CD14-positive monocyte (primary cell): ENCODE results near the gene RACK1. TPM values are rescaled to one million over a fixed set of nuclear protein-coding genes. Genes with fewer than 3 reads are reported as not detected.

Source experiments
- DNase-seq, 3 donors: peaks; one replicate each; pipeline ENCODE4 v3.0.0-alpha.2; 2011 to 2022
- H2AFZ ChIP-seq: 2 replicates; pipeline ENCODE4 v1.6.0; 2012; ENCODE audit warnings: mild to moderate bottlenecking, low read depth, low read length, inconsistent platforms; ENCODE audit not compliant: insufficient read depth, poor library complexity, severe bottlenecking
- H3K27ac ChIP-seq, 2 donors: 1 replicate in 1 of 2; 2 replicates in 1 of 2; pipeline ENCODE4 v1.5.1; 2012 to 2013; ENCODE audit warnings: low read length in 2 of 2, control low read depth in 1 of 2, inconsistent platforms in 1 of 2, low read depth in 1 of 2, mild to moderate bottlenecking in 1 of 2
- H3K27me3 ChIP-seq, 2 donors: one replicate each; pipeline versions ENCODE4 v1.6.0 to v1.6.1; 2011 to 2013; ENCODE audit warnings: low read length in 2 of 2; ENCODE audit not compliant: control insufficient read depth in 2 of 2, insufficient read depth in 2 of 2
- H3K36me3 ChIP-seq, 2 donors: replicated peaks in 1 of 2; 1 replicate in 1 of 2; 2 replicates in 1 of 2; pipeline versions ENCODE4 v1.5.1 to v1.6.1; 2012 to 2013; ENCODE audit warnings: low read length in 2 of 2, control low read depth in 1 of 2, inconsistent platforms in 1 of 2, mild to moderate bottlenecking in 1 of 2; ENCODE audit not compliant: insufficient read depth in 2 of 2, control insufficient read depth in 1 of 2
- H3K4me1 ChIP-seq, 2 donors: 1 replicate in 1 of 2; 2 replicates in 1 of 2; pipeline versions ENCODE4 v1.5.1 to v1.6.1; 2012 to 2013; ENCODE audit warnings: low read length in 2 of 2, control low read depth in 1 of 2, inconsistent platforms in 1 of 2, mild to moderate bottlenecking in 1 of 2, moderate library complexity in 1 of 2; ENCODE audit not compliant: insufficient read depth in 2 of 2, control insufficient read depth in 1 of 2
- H3K4me2 ChIP-seq: replicated peaks from 2 replicates; pipeline ENCODE3; 2012; ENCODE audit warnings: low read length, moderate library complexity, mild to moderate bottlenecking; ENCODE audit not compliant: poor library complexity, severe bottlenecking; ENCODE audit errors: extremely low read depth
- H3K4me3 ChIP-seq, 3 experiments: fragments of 200-600 bp in 1 of 3; sonication (generic) in 1 of 3; replicated peaks in 1 of 3; 1 replicate in 2 of 3; 2 replicates in 1 of 3; pipeline ENCODE4 v1.5.1; 2011 to 2013; ENCODE audit warnings: low read length in 3 of 3, mild to moderate bottlenecking in 3 of 3, control low read depth in 2 of 3, low read depth in 2 of 3, inconsistent platforms in 1 of 3, moderate library complexity in 1 of 3
- H3K79me2 ChIP-seq: 2 replicates; pipeline ENCODE4 v1.6.0; 2012; ENCODE audit warnings: mild to moderate bottlenecking, control low read depth, inconsistent platforms, low read length, moderate library complexity; ENCODE audit not compliant: insufficient read depth
- H3K9ac ChIP-seq: 2 replicates; pipeline ENCODE4 v1.6.0; 2017; ENCODE audit warnings: low read length, mild to moderate bottlenecking; ENCODE audit not compliant: insufficient read depth, poor library complexity, severe bottlenecking
- H3K9me3 ChIP-seq, 2 donors: replicated peaks in 1 of 2; 1 replicate in 1 of 2; 2 replicates in 1 of 2; pipeline versions ENCODE4 v1.5.1 to v1.6.1; 2012 to 2013; ENCODE audit warnings: low read length in 2 of 2, control low read depth in 1 of 2; ENCODE audit not compliant: control insufficient read depth in 1 of 2, insufficient read depth in 1 of 2
- H4K20me1 ChIP-seq: 2 replicates; pipeline ENCODE4 v1.6.0; 2012; ENCODE audit warnings: mild to moderate bottlenecking, low read length, control low read depth, moderate library complexity; ENCODE audit not compliant: insufficient read depth
- H3K27ac Mint-ChIP-seq, 7 donors: one replicate each; pipeline ENCODE4 v1.8.0; 2020; ENCODE audit warnings: mild to moderate bottlenecking in 7 of 7, mixed read lengths in 7 of 7, moderate library complexity in 6 of 7, inconsistent platforms in 2 of 7
- H3K27me3 Mint-ChIP-seq, 3 donors: one replicate each; pipeline ENCODE4 v1.8.0; 2021 to 2022; ENCODE audit warnings: low read depth in 3 of 3, mild to moderate bottlenecking in 3 of 3, mixed read lengths in 3 of 3, moderate library complexity in 3 of 3, inconsistent platforms in 1 of 3
- H3K36me3 Mint-ChIP-seq, 2 donors: one replicate each; pipeline ENCODE4 v1.8.0; 2020; ENCODE audit warnings: mixed read lengths in 2 of 2, inconsistent platforms in 1 of 2, mild to moderate bottlenecking in 1 of 2
- H3K4me1 Mint-ChIP-seq: one replicate; pipeline ENCODE4 v1.8.0; 2020; ENCODE audit warnings: mild to moderate bottlenecking, mixed read lengths
- H3K4me3 Mint-ChIP-seq, 2 donors: one replicate each; pipeline ENCODE4 v1.8.0; 2020; ENCODE audit warnings: mild to moderate bottlenecking in 2 of 2, mixed read lengths in 2 of 2, moderate library complexity in 1 of 2
- H3K9me3 Mint-ChIP-seq, 7 donors: one replicate each; pipeline ENCODE4 v1.8.0; 2020 to 2022; ENCODE audit warnings: mixed read lengths in 7 of 7, mild to moderate bottlenecking in 6 of 7, moderate library complexity in 6 of 7, inconsistent platforms in 2 of 7
- CTCF ChIP-seq: fragments of 200-600 bp; IDR thresholded peaks from one replicate; pipeline ENCODE4 v1.8.0; 2022; ENCODE audit warnings: antibody characterized with exemption, mild to moderate bottlenecking
- WGBS: methylation state at CpG from one replicate; pipeline ENCODE4 v1.1.5; 2013; ENCODE audit warnings: missing lambda C conversion rate; ENCODE audit not compliant: insufficient coverage; 5-methylcytosine and 5-hydroxymethylcytosine counted together
- intact Hi-C, 2 donors: fragments of 100-400 bp; cut with micrococcal nuclease; formaldehyde crosslinking; loops; one replicate each; pipeline versions ENCODE4 v1.15.0 to v1.15.1; 2023
- polyA plus RNA-seq, 3 donors: library from polyadenylated mRNA; depleted of rRNA in 1 of 3; unstranded in 2 of 3; stranded (reverse) in 1 of 3; fragments of 300-500 nt in 2 of 3; fragments of >200 nt in 1 of 3; fragmentation: Illumina TruSeq in 2 of 3; gene quantifications; 1 replicate in 2 of 3; 2 replicates in 1 of 3; pipeline ENCODE4 v1.2.3, GENCODE V29; 2012 to 2021

RACK1 gene
- polyA plus RNA-seq, 3 donors = 1,150 to 2,356 (median 1,195) TPM

DNA sequence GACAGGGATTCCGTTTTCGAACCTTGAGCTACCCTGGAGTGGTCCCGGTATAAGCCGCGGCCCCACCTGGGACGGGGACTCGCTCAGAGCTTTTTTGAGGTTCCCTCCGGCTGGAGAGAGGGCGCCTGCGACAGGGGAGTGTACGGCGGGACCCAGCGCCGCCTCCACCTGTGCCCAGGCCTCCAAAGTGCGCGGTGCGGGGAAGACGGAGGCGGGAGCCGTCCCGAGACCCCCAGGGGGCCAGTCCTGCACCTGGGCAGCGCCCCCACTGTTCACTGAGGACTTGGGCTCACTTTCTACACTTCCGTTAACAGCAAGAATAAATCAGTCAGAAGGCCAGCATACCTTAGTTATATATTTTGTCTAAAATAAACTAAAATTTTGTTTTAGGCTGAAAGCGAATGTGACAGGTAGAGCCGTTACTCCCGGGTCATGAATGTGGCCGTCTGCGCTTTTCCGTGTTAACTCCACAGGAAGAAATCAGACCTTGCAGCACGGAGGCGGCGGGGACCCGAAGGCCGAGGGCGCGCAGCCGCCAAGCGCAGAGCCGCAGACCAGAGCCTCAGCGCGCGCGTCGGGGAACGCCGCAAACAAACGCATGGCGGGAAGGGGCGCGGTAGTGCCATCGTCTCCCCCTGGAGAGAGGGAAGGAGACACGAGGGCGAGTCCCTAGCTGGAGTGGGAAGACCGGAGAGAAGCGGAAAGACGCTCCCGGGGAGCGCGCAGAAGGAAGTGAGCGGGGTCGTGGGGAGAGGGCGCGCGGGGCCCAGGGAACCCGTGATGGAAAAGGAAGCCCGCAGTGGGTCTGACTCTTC lies 52.8 kb downstream of the RACK1 start:
- Histone ChIP-seq H3K9me3 (no peaks in the 10 kb centered on the region), H2AFZ (peak overlapping the region; percentile 91), H3K27ac (peak overlapping the region; percentile 76 to 84), H3K27me3 (peaks cover 0 to 19% of the 10 kb centered on the region in 2 donors), H3K36me3 (no peaks in the 10 kb centered on the region), H3K4me1 (peaks cover 43 to 48% of the 10 kb centered on the region in 2 donors), H3K4me2 (peak overlapping the region; percentile 100), H3K79me2 (no peaks in the 10 kb centered on the region), H3K4me3 (peak overlapping the region; percentile 64 to 96 (median 95)), H3K9ac (peak overlapping the region; percentile 67), H4K20me1 (no peaks in the 10 kb centered on the region)
- peak overlapping the region; percentile 68 to 95 (median 91) for H3K27ac Mint-ChIP-seq
- TF ChIP-seq CTCF = peak; percentile 10
- peaks cover 0 to 4% (median 2%) of the 10 kb centered on the region in 7 donors for H3K9me3 Mint-ChIP-seq
- H3K4me1 Mint-ChIP-seq = peaks cover 38% of the 10 kb centered on the region
- no peak for DNase-seq
- peaks cover 12 to 33% (median 21%) of the 10 kb centered on the region in 3 donors for H3K27me3 Mint-ChIP-seq
- WGBS = under 1% methylated on average over 62 of the region's 66 CpGs
- intact Hi-C loops = loop anchor here in 1 of 2 donors (5.0 kb wide), 1 partner anchor 71 kb away; the partner anchor contains the start of gene TRIM52
- peak overlapping the region; percentile 98 for H3K4me3 Mint-ChIP-seq
- H3K36me3 Mint-ChIP-seq = peaks cover 3 to 18% of the 10 kb centered on the region in 2 donors

DNA sequence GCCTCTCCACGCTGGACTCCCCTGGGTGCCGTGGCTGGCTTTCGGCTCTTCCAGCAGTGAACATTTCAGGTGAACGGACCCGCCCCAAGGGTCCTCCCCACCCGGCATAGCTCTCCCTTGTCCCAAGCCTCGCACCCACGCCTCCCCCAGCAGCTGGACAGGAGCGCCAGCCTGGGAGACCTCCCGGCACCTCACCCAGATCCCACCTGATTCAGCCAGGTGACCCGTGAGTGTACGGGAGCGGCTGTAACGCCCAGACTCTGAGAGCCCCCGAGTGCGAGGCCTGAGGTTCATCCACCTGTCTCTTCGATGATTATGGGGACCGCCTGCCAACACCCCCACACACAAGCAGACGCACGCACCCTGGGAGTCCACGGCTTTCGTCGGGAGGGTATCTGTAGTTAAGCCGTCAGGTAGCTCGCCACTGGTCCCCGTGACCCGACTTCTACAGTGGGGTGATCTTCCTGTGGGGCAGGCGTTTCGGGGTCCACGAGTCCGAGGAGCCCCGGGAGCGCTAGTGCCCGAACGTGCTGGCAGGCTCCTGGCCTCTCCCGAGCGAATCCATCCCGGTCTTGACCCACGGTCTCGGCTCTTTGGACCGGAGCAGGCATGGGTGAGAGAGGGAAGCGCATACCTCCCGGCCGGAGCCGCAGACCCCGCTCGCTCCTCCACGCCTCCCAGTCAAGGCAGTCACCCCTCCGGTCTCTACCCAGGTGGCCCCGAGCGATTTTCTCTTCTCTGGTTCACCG lies 53.6 kb downstream of the RACK1 start:
- intact Hi-C loops = loop anchor here (1.0 to 5.0 kb wide), 4 partner anchors 15 to 72 kb away; partner anchors contain the start of genes TRIM52 (in 1 of the 2) and TRIM7 (in 1 of the 2)
- peaks cover 0 to 19% of the 10 kb centered on the region in 2 donors for H3K27me3 ChIP-seq
- H4K20me1 ChIP-seq = no peaks in the 10 kb centered on the region
- Mint-ChIP-seq H3K4me1 (peaks cover 38% of the 10 kb centered on the region), H3K27me3 (peaks cover 12 to 34% (median 21%) of the 10 kb centered on the region in 3 donors), H3K4me3 (peak overlapping the region; percentile 98), H3K9me3 (peaks cover 0 to 4% (median 2%) of the 10 kb centered on the region in 7 donors), H3K36me3 (peaks cover 0 to 12% of the 10 kb centered on the region in 2 donors), H3K27ac (peak overlapping the region in 3 of 7 donors; percentile 25 to 81 (median 48))
- WGBS = under 1% methylated on average over 47 of the region's 52 CpGs
- peak overlapping the region; percentile 100 for H3K4me2 ChIP-seq
- H3K9me3 ChIP-seq = no peaks in the 10 kb centered on the region
- TF ChIP-seq CTCF = no peak
- H3K4me1 ChIP-seq = peaks cover 43 to 48% of the 10 kb centered on the region in 2 donors
- peak in 1 of 3 donors; percentile 25 for DNase-seq
- H2AFZ ChIP-seq = peak overlapping the region; percentile 91
- no peaks in the 10 kb centered on the region for H3K79me2 ChIP-seq
- H3K9ac ChIP-seq = peak overlapping the region; percentile 67
- H3K36me3 ChIP-seq = no peaks in the 10 kb centered on the region
- peak overlapping the region in 1 of 2 donors; percentile 84 for H3K27ac ChIP-seq
- H3K4me3 ChIP-seq = peak overlapping the region; percentile 64 to 96 (median 95)
